HUES64 (cell line): ENCODE data around the gene TRIM5.

Source experiments
- H3K27ac ChIP-seq: 2 replicates; pipeline ENCODE4 v1.7.0; 2013; ENCODE audit warnings: low read depth, low read length, inconsistent platforms
- H3K27me3 ChIP-seq: 2 replicates; pipeline ENCODE4 v1.6.1; 2013; ENCODE audit warnings: mild to moderate bottlenecking, low read length; ENCODE audit not compliant: insufficient read depth
- H3K36me3 ChIP-seq: 2 replicates; pipeline ENCODE4 v1.6.1; 2013; ENCODE audit warnings: mild to moderate bottlenecking, low read length; ENCODE audit not compliant: insufficient read depth
- H3K4me1 ChIP-seq: 2 replicates; pipeline ENCODE4 v1.6.1; 2013; ENCODE audit warnings: mild to moderate bottlenecking, low read length, moderate library complexity; ENCODE audit not compliant: insufficient read depth
- H3K4me3 ChIP-seq: 2 replicates; pipeline ENCODE4 v1.5.1; 2013; ENCODE audit warnings: mild to moderate bottlenecking, low read length, moderate library complexity
- H3K9ac ChIP-seq: 2 replicates; pipeline ENCODE4 v1.6.1; 2013; ENCODE audit warnings: mild to moderate bottlenecking, low read depth, low read length
- H3K9me3 ChIP-seq: 2 replicates; pipeline ENCODE4 v1.6.1; 2013; ENCODE audit warnings: low read depth, low read length; ENCODE audit not compliant: insufficient read depth
- WGBS: fragments of 150-250, 120-280 bp; methylation state at CpG from one replicate; pipeline ENCODE4 v1.1.7; 2013; ENCODE audit warnings: missing lambda C conversion rate; 5-methylcytosine and 5-hydroxymethylcytosine counted together

Gene TRIM5

GRCh38 chr11:5624489-5625279 lies 60.2 kb downstream of the TRIM5 start, which contains the start of gene TRIM34:
TSS of gene TRIM34 (plus strand) at chr11:5625001. CDS start at chr11:5632332, 7,331 bp downstream.
- Histone ChIP-seq H3K27ac (no peak within 1 kb of the TSS), H3K9ac (peak within 1 kb of the TSS; percentile 14; the same call in 1 of the 2 replicates), H3K27me3 (no peaks in the 10 kb centered on the region), H3K4me1 (peaks cover 15% of the 10 kb centered on the region), H3K9me3 (no peaks in the 10 kb centered on the region), H3K4me3 (peak within 1 kb of the TSS; percentile 42), H3K36me3 (no peaks in the 10 kb centered on the region)
- WGBS, result 65% methylated on average over 6 of the region's 7 CpGs

GRCh38 chr11:5622802-5623201 lies 62.1 kb downstream of the TRIM5 start:
- Histone ChIP-seq H3K9ac (no peak overlapping the region), H3K27ac (no peak overlapping the region), H3K27me3 (no peaks in the 10 kb centered on the region), H3K36me3 (no peaks in the 10 kb centered on the region), H3K9me3 (no peaks in the 10 kb centered on the region), H3K4me1 (peaks cover 15% of the 10 kb centered on the region), H3K4me3 (no peak overlapping the region)
- 94% methylated on average over 3 of the region's 3 CpGs for WGBS

DNA sequence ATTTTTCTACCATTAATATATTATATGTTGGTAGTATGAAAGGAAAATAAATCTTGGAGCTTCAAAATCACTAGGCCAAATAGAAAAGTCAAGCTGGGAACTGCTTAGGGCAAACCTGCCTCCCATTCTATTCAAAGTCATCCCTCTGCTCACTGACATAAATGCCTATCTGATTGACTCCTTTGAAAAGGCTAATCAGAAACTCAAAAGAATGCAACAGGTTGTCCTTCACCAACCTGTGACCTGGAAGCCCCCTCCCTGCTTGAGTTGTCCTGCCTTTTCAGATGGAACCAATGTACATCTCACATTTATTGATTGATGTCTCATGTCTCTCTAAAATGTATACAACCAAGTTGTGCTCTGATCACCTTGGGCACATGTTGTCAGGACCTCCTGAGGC lies 63.3 kb downstream of the TRIM5 start:
- H3K27me3 ChIP-seq, result no peaks in the 10 kb centered on the region
- no peaks in the 10 kb centered on the region for H3K9me3 ChIP-seq
- H3K27ac ChIP-seq, result no peak overlapping the region
- peaks cover 15% of the 10 kb centered on the region for H3K4me1 ChIP-seq
- no peak overlapping the region for H3K4me3 ChIP-seq
- no peak overlapping the region for H3K9ac ChIP-seq
- H3K36me3 ChIP-seq, result no peaks in the 10 kb centered on the region

GRCh38 chr11:5620651-5621521 lies 64.0 kb downstream of the TRIM5 start:
- no peaks in the 10 kb centered on the region for H3K36me3 ChIP-seq
- H3K4me3 ChIP-seq, result no peak overlapping the region
- no peak overlapping the region for H3K27ac ChIP-seq
- H3K4me1 ChIP-seq, result peaks cover 15% of the 10 kb centered on the region
- no peak overlapping the region for H3K9ac ChIP-seq
- WGBS, result 76% methylated on average over 3 of the region's 3 CpGs
- H3K9me3 ChIP-seq, result no peaks in the 10 kb centered on the region
- H3K27me3 ChIP-seq, result no peaks in the 10 kb centered on the region

DNA sequence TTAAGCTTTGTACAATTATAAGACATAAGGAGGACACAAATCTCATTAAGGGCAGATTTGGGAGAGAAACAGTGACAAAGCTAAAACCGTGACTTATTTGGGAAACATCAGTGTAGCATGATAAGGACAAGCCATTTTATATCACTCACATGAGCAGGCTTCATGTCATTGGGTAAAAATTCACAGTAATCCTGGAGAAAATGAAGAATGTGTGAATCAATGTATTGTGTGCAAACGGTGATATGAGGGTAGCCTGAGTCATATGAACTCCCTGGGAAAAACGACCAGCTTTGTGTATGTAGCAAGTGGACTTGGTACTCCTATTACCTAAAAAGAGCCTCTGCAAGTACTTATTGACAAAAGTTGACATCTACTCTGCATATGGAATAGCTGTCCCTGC lies 66.1 kb downstream of the TRIM5 start:
- peaks cover 11% of the 10 kb centered on the region for H3K4me1 ChIP-seq
- no peak overlapping the region for H3K27ac ChIP-seq
- H3K4me3 ChIP-seq, result no peak overlapping the region
- no peaks in the 10 kb centered on the region for H3K36me3 ChIP-seq
- no peaks in the 10 kb centered on the region for H3K9me3 ChIP-seq
- H3K9ac ChIP-seq, result no peak overlapping the region
- 91% methylated on average over 3 of the region's 3 CpGs for WGBS
- no peaks in the 10 kb centered on the region for H3K27me3 ChIP-seq
